Left hindlimb (tissue), 1 donor: ENCODE measurements around the gene PROZ.

ENCODE experiments used
- DNase-seq: peaks from one replicate; pipeline ENCODE4 v3.0.0-alpha.2; 2018

The PROZ gene

GRCh38 chr13:113209336-113209758, 50.9 kb downstream of the PROZ start, which contains the start of gene CUL4A:
TSS of gene CUL4A (plus strand) at chr13:113209613. CDS start at chr13:113209628, 15 bp downstream.
- peak; percentile 85 for DNase-seq

DNA sequence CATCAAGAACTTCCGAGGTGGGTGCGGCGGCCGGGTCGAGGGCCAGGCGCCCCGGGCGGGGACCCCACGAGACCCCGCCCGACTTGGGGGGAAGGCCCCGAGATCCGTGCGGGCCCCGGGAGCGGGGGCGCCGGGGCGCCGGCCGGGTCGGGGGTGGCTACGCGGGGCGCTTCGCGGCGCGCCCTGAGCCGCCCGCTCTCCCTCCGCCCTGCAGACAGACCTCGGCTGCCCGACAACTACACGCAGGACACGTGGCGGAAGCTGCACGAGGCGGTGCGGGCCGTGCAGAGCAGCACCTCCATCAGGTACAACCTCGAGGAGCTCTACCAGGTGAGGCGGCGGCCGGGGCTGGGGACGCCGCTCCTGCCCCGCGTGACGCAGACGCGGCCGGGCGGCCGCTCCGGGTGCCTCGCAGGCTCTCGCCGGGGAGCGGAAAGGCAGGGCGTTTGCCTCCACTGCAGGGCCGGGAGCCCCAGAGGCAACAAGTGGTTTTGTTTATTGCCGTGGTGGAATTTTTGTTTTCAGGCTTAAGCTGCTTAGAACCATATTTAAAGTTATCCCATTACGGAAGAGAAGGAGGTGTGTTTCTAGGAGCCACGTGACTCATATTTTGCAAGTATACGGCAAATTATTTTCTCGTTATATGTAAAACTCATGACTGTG, 51.4 kb downstream of the PROZ start:
- peak; percentile 58 for DNase-seq

- no peak for DNase-seq
Measured at GRCh38 chr13:113210833-113211232, 52.4 kb downstream of the PROZ start.

DNA sequence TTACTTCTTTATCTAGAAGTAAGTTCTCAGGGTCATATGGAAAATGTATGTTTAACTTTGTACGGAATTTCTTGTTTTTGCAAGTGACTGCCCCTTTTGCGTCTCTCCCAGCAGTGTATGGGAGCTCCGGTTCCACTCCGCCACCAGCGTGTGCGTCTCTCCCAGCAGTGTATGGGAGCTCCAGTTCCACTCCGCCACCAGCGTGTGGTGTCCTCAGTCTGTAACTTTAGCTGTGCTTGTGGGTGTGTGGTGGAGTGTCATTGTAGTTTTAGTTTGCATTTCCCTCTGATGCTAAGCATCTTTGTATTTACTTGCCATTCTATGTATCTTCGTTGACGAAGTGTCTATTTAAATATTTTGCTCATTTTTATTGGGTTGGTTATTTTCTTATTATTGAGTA, 53.3 kb downstream of the PROZ start:
- no peak for DNase-seq

DNA sequence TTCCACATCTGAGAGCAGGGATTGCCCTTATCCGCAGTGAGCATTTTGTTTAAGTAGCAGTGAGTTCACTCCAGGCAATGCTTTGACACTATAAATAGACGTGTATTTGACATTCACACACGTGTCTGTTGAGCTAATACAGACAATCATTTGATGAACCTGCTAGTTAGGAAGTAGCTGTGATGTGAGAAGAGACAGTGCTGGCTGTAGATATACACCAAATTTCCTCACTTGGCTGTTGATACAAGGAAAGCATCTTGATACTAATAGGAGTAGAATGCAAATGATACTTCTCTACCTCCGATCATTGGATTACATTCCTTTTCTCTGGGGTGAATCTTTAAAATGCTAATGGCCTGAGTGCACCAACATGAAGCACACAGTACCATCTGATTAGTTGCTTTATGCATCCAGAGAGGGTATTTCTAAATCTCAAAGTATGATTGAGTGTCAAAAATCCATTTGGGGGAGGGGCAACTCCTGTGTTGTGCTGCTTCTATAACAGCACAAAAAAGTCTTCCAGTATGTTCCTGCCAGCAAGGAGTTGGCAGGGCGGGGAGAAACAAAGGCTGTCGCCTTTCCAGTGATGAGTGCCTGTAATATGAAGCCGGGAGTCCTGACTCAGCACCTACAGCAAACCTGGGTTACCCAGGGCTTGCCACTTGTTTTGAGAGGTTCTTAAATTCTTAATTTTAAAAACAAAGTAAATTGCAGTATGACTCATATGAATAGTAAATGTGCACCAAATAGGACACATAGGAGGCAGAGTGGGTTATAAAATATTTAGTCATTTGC, 58.0 kb downstream of the PROZ start:
- DNase-seq: no peak

GRCh38 chr13:113218586-113218985, 60.1 kb downstream of the PROZ start:
- no peak for DNase-seq

DNA sequence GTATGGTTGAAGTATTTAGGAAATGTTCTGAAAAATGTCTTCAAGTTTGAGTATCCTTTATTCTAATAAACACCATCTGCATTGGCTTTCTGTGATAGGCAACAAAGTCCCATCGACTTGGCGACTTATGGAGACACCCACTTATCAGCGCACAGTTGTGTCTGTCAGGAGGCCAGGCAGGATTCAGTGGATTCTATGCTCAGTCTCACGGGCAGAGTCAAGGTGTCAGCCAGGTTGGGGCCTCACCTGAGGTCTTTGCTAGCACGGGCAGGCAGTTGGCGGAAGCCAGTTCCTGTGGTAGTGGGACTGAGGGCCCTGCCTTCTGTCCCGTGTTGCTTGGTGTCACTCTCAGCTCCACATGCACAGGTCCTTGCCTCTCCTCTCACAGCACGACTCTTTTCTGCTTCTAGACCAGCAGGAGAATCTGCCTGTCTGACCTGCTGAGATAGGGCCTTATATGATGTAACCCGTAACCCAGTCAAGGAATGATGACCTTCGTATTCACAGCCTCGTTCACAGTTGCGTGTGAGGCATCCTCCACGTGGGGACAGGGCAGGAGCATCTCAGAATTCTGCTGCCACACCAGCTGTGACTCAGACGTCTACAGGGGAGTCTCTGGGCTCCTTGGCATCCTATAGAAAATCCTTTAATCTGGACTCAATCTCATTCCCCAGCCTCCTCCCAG, 61.0 kb downstream of the PROZ start:
- no peak for DNase-seq

DNA sequence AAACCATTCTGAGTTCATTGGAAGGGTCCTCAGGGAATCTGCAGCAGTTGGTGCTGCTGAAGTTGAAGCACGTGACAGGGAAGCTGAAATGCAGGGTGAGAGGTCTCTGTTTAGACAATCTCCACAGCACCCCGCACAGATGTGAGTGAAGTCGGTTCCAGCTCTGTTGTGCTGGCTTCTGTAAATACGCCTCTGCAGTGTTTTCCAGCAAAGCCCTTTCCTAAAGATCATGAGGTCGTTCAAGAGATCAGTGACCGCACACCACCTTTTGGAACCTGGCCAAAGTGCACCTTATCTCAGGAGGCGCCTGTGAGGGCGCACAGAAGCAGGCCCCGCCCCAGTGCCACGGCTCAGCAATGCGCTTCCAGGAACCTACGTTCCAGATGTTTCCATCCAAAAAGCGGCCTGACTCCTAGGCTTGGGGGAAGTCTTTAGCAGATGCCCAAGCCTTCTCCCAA, 61.7 kb downstream of the PROZ start:
- DNase-seq: no peak

DNA sequence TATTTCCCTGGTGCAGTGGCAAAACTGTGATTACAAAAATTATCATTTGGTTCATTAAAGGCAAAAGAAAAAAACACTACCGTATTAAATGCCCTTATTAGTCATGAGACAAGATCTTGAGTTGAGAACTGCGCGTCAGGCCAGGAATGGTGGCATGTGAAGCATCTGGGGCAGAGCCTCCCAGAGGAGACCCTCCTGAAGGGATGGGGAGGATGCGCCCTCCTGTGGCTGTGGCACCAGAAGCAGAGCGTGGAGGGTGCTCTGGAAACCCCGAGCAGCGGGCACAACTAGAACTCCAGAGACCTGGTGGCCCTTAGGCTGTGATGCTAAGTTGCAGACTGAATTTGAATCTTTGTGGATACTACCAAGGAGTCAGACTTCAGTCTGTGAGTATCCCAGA, 62.4 kb downstream of the PROZ start:
- DNase-seq: no peak
